CD4-positive, alpha-beta T cell treated with Interleukin-15 for 4 hours (primary cell): ENCODE measurements around the gene FGGY.
"Not testable (repeated sequence)": the region's sequence is repeated elsewhere in the genome, so short reads cannot be mapped to it uniquely, and the experiment has no call there.

ENCODE experiments used
- DNase-seq: peaks from one replicate; pipeline ENCODE4 v3.0.0-alpha.2; 2020; ENCODE audit warnings: low spot score

FGGY gene

GRCh38 chr1:59579222-59579621 lies 282.3 kb downstream of the FGGY start:
- DNase-seq = no peak

- no peak for DNase-seq
Observed at GRCh38 chr1:59580257-59580656, 283.4 kb downstream of the FGGY start.

GRCh38 chr1:59592410-59592809 lies 295.5 kb downstream of the FGGY start:
- DNase-seq = not testable (repeated sequence)

- DNase-seq = no peak
Observed at GRCh38 chr1:59592924-59593323, 296.0 kb downstream of the FGGY start.

- DNase-seq = no peak
Observed at GRCh38 chr1:59593798-59594790, 297.2 kb downstream of the FGGY start.

- DNase-seq = no peak
Observed at GRCh38 chr1:59595774-59596173, 298.9 kb downstream of the FGGY start.

- DNase-seq = no peak
Observed at GRCh38 chr1:59596432-59596831, 299.5 kb downstream of the FGGY start.

GRCh38 chr1:59596956-59597355 lies 300.1 kb downstream of the FGGY start:
- no peak for DNase-seq

- no peak for DNase-seq
Observed at GRCh38 chr1:59597420-59598119, 300.7 kb downstream of the FGGY start.

GRCh38 chr1:59598120-59598440 lies 301.2 kb downstream of the FGGY start:
- DNase-seq = no peak

GRCh38 chr1:59601041-59601441 lies 304.1 kb downstream of the FGGY start:
- DNase-seq = no peak

- DNase-seq = no peak
Observed at GRCh38 chr1:59601811-59602210, 304.9 kb downstream of the FGGY start.

GRCh38 chr1:59604191-59604590 lies 307.3 kb downstream of the FGGY start:
- no peak for DNase-seq

GRCh38 chr1:59605184-59605583 lies 308.3 kb downstream of the FGGY start:
- DNase-seq = no peak

- no peak for DNase-seq
Observed at GRCh38 chr1:59605761-59606160, 308.9 kb downstream of the FGGY start.

- DNase-seq = no peak
Observed at GRCh38 chr1:59609245-59609644, 312.4 kb downstream of the FGGY start.

- not testable (repeated sequence) for DNase-seq
Observed at GRCh38 chr1:59610499-59610898, 313.6 kb downstream of the FGGY start.

- DNase-seq = no peak
Observed at GRCh38 chr1:59617434-59617833, 320.5 kb downstream of the FGGY start.

GRCh38 chr1:59619557-59619956 lies 322.7 kb downstream of the FGGY start:
- no peak for DNase-seq

- no peak for DNase-seq
Observed at GRCh38 chr1:59625384-59625783, 328.5 kb downstream of the FGGY start.

GRCh38 chr1:59631561-59632255 lies 334.8 kb downstream of the FGGY start:
- no peak for DNase-seq

GRCh38 chr1:59635097-59635496 lies 338.2 kb downstream of the FGGY start:
- DNase-seq = no peak

GRCh38 chr1:59638231-59638711 lies 341.4 kb downstream of the FGGY start:
- no peak for DNase-seq
